Measurements from ENCODE around the gene PODNL1. TPM values are rescaled to one million over a fixed set of nuclear protein-coding genes. Genes with fewer than 3 reads are reported as not detected.

PODNL1 gene
- total and polyA plus RNA-seq, 2 of the 8 experiments (the other 6 are each of a cell fraction or from before 2014, with no cell fraction given): 1.0 to 1.5 TPM

DNA sequence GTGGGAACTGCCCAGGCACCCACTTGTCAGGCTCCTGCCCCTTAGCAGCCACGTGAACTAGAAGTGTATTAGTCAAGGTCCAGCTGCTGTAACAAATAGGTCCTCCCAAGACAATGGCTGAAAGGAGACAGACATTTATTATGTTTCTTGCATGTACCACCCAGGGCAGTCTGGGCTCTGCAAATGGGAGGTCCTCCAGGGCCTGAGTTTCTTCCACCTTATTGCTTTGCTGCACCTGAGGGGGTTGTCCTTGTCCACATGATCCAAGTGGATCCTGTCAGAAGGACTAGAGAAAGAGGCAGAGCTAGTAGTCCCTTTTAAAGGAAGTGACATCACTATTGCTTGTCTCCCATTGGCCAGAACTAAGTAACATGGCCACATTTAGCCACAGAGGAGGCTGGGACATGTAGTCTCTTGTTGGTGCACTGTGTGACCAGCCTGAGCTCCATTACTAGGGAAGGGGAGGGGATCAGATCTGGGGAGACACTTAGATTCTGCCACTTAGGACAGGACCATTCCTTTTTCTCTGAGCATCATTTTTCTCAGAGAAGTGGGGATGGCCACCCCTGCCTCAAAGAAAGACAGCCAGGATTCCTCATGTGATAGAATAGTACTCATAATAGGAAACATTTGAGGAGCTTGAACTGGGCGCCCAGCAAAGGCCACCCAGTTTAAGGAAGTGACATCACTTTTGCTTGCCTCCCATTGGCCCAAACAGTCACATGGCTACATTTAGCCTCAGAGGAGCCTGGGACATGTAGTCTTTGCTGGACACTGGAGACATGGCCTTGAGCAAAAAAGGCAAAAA, 17.1 kb downstream of the PODNL1 start:
- peaks cover 7 to 45% (median 35%) of the 10 kb centered on the region in 4 experiments for H3K36me3 ChIP-seq (ENCODE audit: control insufficient read depth in 2 of 4, insufficient read depth in 4 of 4, low read length in 3 of 4)
- H2BK5ac ChIP-seq (ENCODE audit: low read depth, low read length): no peak overlapping the region
- no peak overlapping the region for H3K56ac ChIP-seq (replicated peaks; ENCODE audit: insufficient read length, low read depth, low read length)
- no peak overlapping the region for H3K4me3 ChIP-seq (ENCODE audit: extremely low read depth in 1 of 4, insufficient read depth in 2 of 4, low read depth in 3 of 4, low read length in 4 of 4)
- H3K4me1 ChIP-seq (replicated peaks in 1 of 4; ENCODE audit: control insufficient read depth in 3 of 4, insufficient read depth in 4 of 4, low read length in 3 of 4): no peaks in the 10 kb centered on the region
- no peak overlapping the region for H3K23ac ChIP-seq (ENCODE audit: insufficient read length)
- peaks cover 0 to 3% of the 10 kb centered on the region in 2 experiments for H4K20me1 ChIP-seq (replicated peaks in 1 of 2; ENCODE audit: control insufficient read depth in 1 of 2, insufficient read depth in 2 of 2, low read length in 2 of 2)
- H3K4me2 ChIP-seq (ENCODE audit: insufficient read depth in 1 of 2, low read depth in 2 of 2, low read length in 2 of 2): no peak overlapping the region
- no peak overlapping the region for H3K9ac ChIP-seq (replicated peaks in 1 of 4; ENCODE audit: extremely low read depth in 1 of 4, low read depth in 3 of 4, low read length in 3 of 4)
- H4K91ac ChIP-seq (replicated peaks; ENCODE audit: insufficient read length, low read length): no peak overlapping the region
- no peak overlapping the region for H2AK5ac ChIP-seq (ENCODE audit: low read depth, low read length)
- H3K18ac ChIP-seq (ENCODE audit: extremely low read depth, low read length): no peak overlapping the region
- H3K27ac ChIP-seq (ENCODE audit: low read depth, low read length): peak overlapping the region; percentile 41; the same call in 1 of the 2 replicates
- H3K4ac ChIP-seq (replicated peaks; ENCODE audit: insufficient read length, low read depth, low read length): no peak overlapping the region
- no peaks in the 10 kb centered on the region for H3K27me3 ChIP-seq (replicated peaks in 1 of 4; ENCODE audit: control insufficient read depth in 3 of 4, extremely low read depth in 1 of 4, insufficient read depth in 3 of 4, low read length in 3 of 4)
- DNase-seq (ENCODE audit: low read depth in 1 of 2, low spot score in 2 of 2): peak in 1 of 2 experiments; percentile 51
- H4K8ac ChIP-seq (ENCODE audit: extremely low read depth, insufficient read depth, low read length): no peak overlapping the region
- ChIA-PET POLR2A (ENCODE audit: partially characterized antibody) (interaction anchor here (0.7 to 2.4 kb wide), 10 partner anchors 9 to 87 kb away, joined by 3 to 21 read pairs (median 4); partner anchors contain the start of genes DCAF15 and PODNL1), CTCF (ENCODE audit: partially characterized antibody) (interaction anchor here (0.7 to 1.3 kb wide), 10 partner anchors 10 to 151 kb away, joined by 3 to 4 read pairs (median 3); partner anchors contain the start of genes BRME1 and MISP3)
- WGBS, 2 experiments (ENCODE audit: extremely low coverage in 1 of 2, insufficient coverage in 1 of 2, insufficient read length in 1 of 2, insufficient replicate concordance in 2 of 2, low coverage in 1 of 2, low lambda C conversion rate in 2 of 2, missing lambda C conversion rate in 1 of 2): 88% methylated on average over 2 of the region's 2 CpGs; no CpG with 5 or more reads in 1 of the 2 experiments
- peaks cover 9 to 10% of the 10 kb centered on the region in 2 experiments for H3K9me3 ChIP-seq (ENCODE audit: insufficient read depth in 2 of 2, low read depth in 1 of 2, low read length in 1 of 2)
- no peak overlapping the region for H3K14ac ChIP-seq (ENCODE audit: insufficient read length)
- no peak overlapping the region for H2AFZ ChIP-seq (ENCODE audit: low read length)
- no peaks in the 10 kb centered on the region for H3K79me2 ChIP-seq (ENCODE audit: control insufficient read depth in 1 of 2, insufficient read depth in 2 of 2, low read length in 2 of 2)
- no peak overlapping the region for H4K5ac ChIP-seq (ENCODE audit: insufficient read length, low read depth, low read length)
- no peaks in the 10 kb centered on the region for H3K79me1 ChIP-seq (ENCODE audit: low read depth, low read length)
- no peak overlapping the region for H2BK12ac ChIP-seq (ENCODE audit: low read depth, low read length)
- H2BK20ac ChIP-seq (ENCODE audit: low read length): no peak overlapping the region
- no peak overlapping the region for H2BK120ac ChIP-seq (replicated peaks; ENCODE audit: low read depth, low read length)
- peak; percentile 89 for FAIRE-seq
- no peaks in the 10 kb centered on the region for H3K23me2 ChIP-seq (ENCODE audit: low read depth, low read length)
- no peak overlapping the region for H2BK15ac ChIP-seq (ENCODE audit: low read length)
- TF ChIP-seq JUND (IDR thresholded peaks at IDR 0.05; ENCODE audit: low read length): no peak
- TF ChIP-seq BRCA1 (IDR thresholded peaks at IDR 0.05; ENCODE audit: low read depth, low read length): no peak
- TF ChIP-seq CREB1 (IDR thresholded peaks at IDR 0.05): no peak; the same call in none of the 2 replicates

Data from H1 (cell line).